ENCODE measurements around the gene MACO1.
A peak's percentile ranks its signal among the peaks of the same experiment; 100 is the strongest.

Gene MACO1

GRCh38 chr1:25549273-25550154 is 118.8 kb downstream of the MACO1 start:
- TF ChIP-seq TAF1 (IDR thresholded peaks at IDR 0.05; ENCODE audit: borderline replicate concordance, low read depth, low read length) (no peak), POLR2A (IDR thresholded peaks at IDR 0.05; ENCODE audit: low read depth, low read length) (peak; percentile 59; the same call in 1 of the 2 replicates)
- DNase-seq (ENCODE audit: insufficient read length) (peak; percentile 97), FAIRE-seq (peak; percentile 96)

Measured in GM12892 (cell line).